H1 (cell line): ENCODE data around the gene METAP1D. TPM values are rescaled to one million over a fixed set of nuclear protein-coding genes. Genes with fewer than 3 reads are reported as not detected.

Source experiments
- CTCF ChIA-PET: fragments of 300-600 bp; sonication (Branson Sonifier 250); formaldehyde crosslinking; loops from one replicate; lab custom pipeline; 2021; ENCODE audit not compliant: partially characterized antibody; lab: Charles Lee
- POLR2A ChIA-PET: fragments of 300-600 bp; sonication (Branson Sonifier 250); formaldehyde crosslinking; loops from one replicate; lab custom pipeline; 2021; ENCODE audit warnings: inconsistent platforms; ENCODE audit not compliant: partially characterized antibody; lab: Charles Lee
- DNase-seq, 2 experiments: peaks; one replicate each; pipeline versions ENCODE4 v3.0.0 to v3.0.0-alpha.2; 2010 to 2022; ENCODE audit warnings: low spot score in 2 of 2, low read depth in 1 of 2, mixed read lengths in 1 of 2
- FAIRE-seq: peaks from 2 replicates; lab custom pipeline; 2011; peaks lifted over from hg19 to GRCh38; lab: Jason Lieb, UNC
- H2AFZ ChIP-seq: 2 replicates; pipeline ENCODE4 v1.8.1; 2012; ENCODE audit warnings: low read length, inconsistent platforms
- H2AK5ac ChIP-seq: 2 replicates; pipeline ENCODE4 v1.6.1; 2013; ENCODE audit warnings: low read depth, low read length
- H2BK120ac ChIP-seq: replicated peaks from 2 replicates; pipeline ENCODE3; 2013; ENCODE audit warnings: low read depth, low read length, inconsistent platforms
- H2BK12ac ChIP-seq: 2 replicates; pipeline ENCODE4 v1.6.1; 2013; ENCODE audit warnings: low read depth, low read length
- H2BK15ac ChIP-seq: 2 replicates; pipeline ENCODE4 v1.6.1; 2013; ENCODE audit warnings: low read length
- H2BK20ac ChIP-seq: 2 replicates; pipeline ENCODE4 v1.6.1; 2013; ENCODE audit warnings: low read length
- H2BK5ac ChIP-seq: 2 replicates; pipeline ENCODE4 v1.6.1; 2013; ENCODE audit warnings: low read depth, low read length
- H3K14ac ChIP-seq: 2 replicates; pipeline ENCODE4 v1.6.1; 2013; ENCODE audit warnings: inconsistent platforms; ENCODE audit not compliant: insufficient read length
- H3K18ac ChIP-seq: 2 replicates; pipeline ENCODE4 v1.6.1; 2013; ENCODE audit warnings: low read length; ENCODE audit errors: extremely low read depth
- H3K23ac ChIP-seq: 2 replicates; pipeline ENCODE4 v1.6.1; 2013; ENCODE audit warnings: inconsistent platforms; ENCODE audit not compliant: insufficient read length
- H3K23me2 ChIP-seq: 2 replicates; pipeline ENCODE4 v1.6.1; 2013; ENCODE audit warnings: low read depth, low read length
- H3K27ac ChIP-seq: 2 replicates; pipeline ENCODE4 v1.6.1; 2011; ENCODE audit warnings: low read depth, low read length, inconsistent platforms
- H3K27me3 ChIP-seq, 4 experiments: replicated peaks in 1 of 4; 1 replicate in 1 of 4; 2 replicates in 3 of 4; pipeline versions ENCODE4 v1.6.1 to v1.8.1; 2011 to 2013; ENCODE audit warnings: low read length in 3 of 4, mild to moderate bottlenecking in 3 of 4, inconsistent platforms in 2 of 4, mixed read lengths in 2 of 4, moderate library complexity in 1 of 4; ENCODE audit not compliant: control insufficient read depth in 3 of 4, insufficient read depth in 3 of 4; ENCODE audit errors: extremely low read depth in 1 of 4
- H3K36me3 ChIP-seq, 4 experiments: 2 replicates each; pipeline versions ENCODE4 v1.6.1 to v1.8.1; 2011 to 2013; ENCODE audit warnings: mild to moderate bottlenecking in 4 of 4, low read length in 3 of 4, moderate library complexity in 2 of 4, control low read depth in 1 of 4, inconsistent platforms in 1 of 4; ENCODE audit not compliant: insufficient read depth in 4 of 4, control insufficient read depth in 2 of 4
- H3K4ac ChIP-seq: replicated peaks from 2 replicates; pipeline ENCODE3; 2013; ENCODE audit warnings: low read length, low read depth, mixed read lengths, inconsistent platforms; ENCODE audit not compliant: insufficient read length
- H3K4me1 ChIP-seq, 4 experiments: replicated peaks in 1 of 4; 1 replicate in 1 of 4; 2 replicates in 3 of 4; pipeline versions ENCODE4 v1.6.1 to v1.8.1; 2011 to 2013; ENCODE audit warnings: low read length in 3 of 4, inconsistent platforms in 2 of 4, mixed read lengths in 1 of 4; ENCODE audit not compliant: insufficient read depth in 4 of 4, control insufficient read depth in 3 of 4
- H3K4me2 ChIP-seq, 2 experiments: 2 replicates each; pipeline versions ENCODE4 v1.6.1 to v1.8.1; 2011 to 2013; ENCODE audit warnings: low read depth in 2 of 2, low read length in 2 of 2, control low read depth in 1 of 2, inconsistent platforms in 1 of 2, mild to moderate bottlenecking in 1 of 2; ENCODE audit not compliant: insufficient read depth in 1 of 2
- H3K4me3 ChIP-seq, 4 experiments: fragments of 200-600, 300-600 bp in 1 of 4; sonication (generic), shearing (Covaris generic), sonication (Bioruptor Twin) in 1 of 4; 2 replicates each; pipeline versions ENCODE4 v1.5.1 to v1.8.1; 2011 to 2016; ENCODE audit warnings: low read length in 4 of 4, low read depth in 3 of 4, control low read depth in 2 of 4, inconsistent platforms in 2 of 4, mild to moderate bottlenecking in 2 of 4, mixed read lengths in 1 of 4, moderate library complexity in 1 of 4; ENCODE audit not compliant: insufficient read depth in 2 of 4; ENCODE audit errors: extremely low read depth in 1 of 4
- H3K56ac ChIP-seq: replicated peaks from 2 replicates; pipeline ENCODE3; 2013; ENCODE audit warnings: low read depth, mild to moderate bottlenecking, mixed read lengths, low read length, inconsistent platforms; ENCODE audit not compliant: insufficient read length
- H3K79me1 ChIP-seq: 2 replicates; pipeline ENCODE4 v1.6.1; 2013; ENCODE audit warnings: low read depth, low read length, control low read depth
- H3K79me2 ChIP-seq, 2 experiments: 2 replicates each; pipeline versions ENCODE4 v1.6.1 to v1.8.1; 2012 to 2013; ENCODE audit warnings: low read length in 2 of 2, mild to moderate bottlenecking in 2 of 2, inconsistent platforms in 1 of 2; ENCODE audit not compliant: insufficient read depth in 2 of 2, control insufficient read depth in 1 of 2
- H3K9ac ChIP-seq, 4 experiments: replicated peaks in 1 of 4; 1 replicate in 1 of 4; 2 replicates in 3 of 4; pipeline versions ENCODE4 v1.6.1 to v1.8.1; 2011 to 2013; ENCODE audit warnings: low read depth in 3 of 4, low read length in 3 of 4, control low read depth in 2 of 4, mild to moderate bottlenecking in 2 of 4, moderate library complexity in 2 of 4, inconsistent platforms in 1 of 4; ENCODE audit errors: extremely low read depth in 1 of 4
- H3K9me3 ChIP-seq, 2 experiments: 2 replicates each; pipeline versions ENCODE4 v1.6.1 to v1.8.1; 2012 to 2013; ENCODE audit warnings: mild to moderate bottlenecking in 2 of 2, moderate library complexity in 2 of 2, control low read depth in 1 of 2, inconsistent platforms in 1 of 2, low read depth in 1 of 2, low read length in 1 of 2, mixed read lengths in 1 of 2; ENCODE audit not compliant: insufficient read depth in 2 of 2
- H4K20me1 ChIP-seq, 2 experiments: replicated peaks in 1 of 2; 2 replicates each; pipeline versions ENCODE3 to v1.8.1; 2011 to 2013; ENCODE audit warnings: inconsistent platforms in 2 of 2, low read length in 2 of 2, mild to moderate bottlenecking in 1 of 2; ENCODE audit not compliant: insufficient read depth in 2 of 2, control insufficient read depth in 1 of 2
- H4K5ac ChIP-seq: 2 replicates; pipeline ENCODE4 v1.6.1; 2013; ENCODE audit warnings: low read length, low read depth, mixed read lengths, inconsistent platforms; ENCODE audit not compliant: insufficient read length
- H4K8ac ChIP-seq: 2 replicates; pipeline ENCODE4 v1.8.0; 2013; ENCODE audit warnings: mild to moderate bottlenecking, moderate library complexity, low read length, inconsistent platforms; ENCODE audit not compliant: insufficient read depth; ENCODE audit errors: extremely low read depth
- H4K91ac ChIP-seq: replicated peaks from 2 replicates; pipeline ENCODE3; 2013; ENCODE audit warnings: low read length, mixed read lengths, inconsistent platforms; ENCODE audit not compliant: insufficient read length
- EGR1 ChIP-seq: IDR thresholded peaks from 2 replicates; pipeline ENCODE4 v1.6.1; 2011; ENCODE audit warnings: low read depth, low read length, borderline replicate concordance
- polyA plus RNA-seq, 7 experiments: library from polyadenylated mRNA; depleted of rRNA in 3 of 7; stranded (reverse) in 5 of 7; unstranded in 2 of 7; fragments of >200 nt in 5 of 7; fragments of 200-250 nt in 2 of 7; gene quantifications; 1 replicate in 5 of 7; 2 replicates in 1 of 7; 4 replicates in 1 of 7; pipeline versions ENCODE4 v1.2.1 to v1.2.3, GENCODE V29; 2011 to 2013; ENCODE audit warnings: missing spikeins in 2 of 7, mixed read lengths in 2 of 7
- total RNA-seq: library from RNA; stranded (reverse); fragmentation: NEBNext Ultra II Directional; extraction: Animal tissue kit (Norgen Biotek cat#: 25700); gene quantifications from 2 replicates; pipeline ENCODE4 v1.2.1, GENCODE V29; 2021

METAP1D gene
- total and polyA plus RNA-seq, 2 of the 8 experiments (the other 6 are each of a cell fraction or from before 2014, with no cell fraction given): 3.9 to 6.2 TPM

- CTCF ChIA-PET: no interaction called here
- no peak overlapping the region for H3K18ac ChIP-seq
- no peak overlapping the region for H2BK20ac ChIP-seq
- no peak overlapping the region for H3K4me3 ChIP-seq
- no peaks in the 10 kb centered on the region; the same call in 1 of the 2 replicates for H3K79me1 ChIP-seq
- H4K5ac ChIP-seq: no peak overlapping the region
- H2AK5ac ChIP-seq: no peak overlapping the region
- H3K14ac ChIP-seq: no peak overlapping the region
- H2BK120ac ChIP-seq: no peak overlapping the region
- H4K91ac ChIP-seq: no peak overlapping the region
- no peaks in the 10 kb centered on the region for H3K9me3 ChIP-seq
- no peak overlapping the region for H3K56ac ChIP-seq
- peaks cover 5 to 33% (median 7%) of the 10 kb centered on the region in 4 experiments; a peak in 7 of 8 replicates for H3K36me3 ChIP-seq
- H2BK5ac ChIP-seq: no peak overlapping the region
- POLR2A ChIA-PET: no interaction called here
- FAIRE-seq (no peak), DNase-seq (no peak)
- no peak overlapping the region for H3K4me2 ChIP-seq
- H3K4me1 ChIP-seq: no peaks in the 10 kb centered on the region
- H2AFZ ChIP-seq: no peak overlapping the region
- H3K9ac ChIP-seq: no peak overlapping the region
- no peak overlapping the region for H3K23ac ChIP-seq
- H2BK12ac ChIP-seq: no peak overlapping the region
- H3K27me3 ChIP-seq: no peaks in the 10 kb centered on the region
- H3K4ac ChIP-seq: no peak overlapping the region
- no peak for TF ChIP-seq EGR1
- no peaks in the 10 kb centered on the region for H3K23me2 ChIP-seq
- H4K8ac ChIP-seq: no peak overlapping the region
- H3K27ac ChIP-seq: no peak overlapping the region
- peaks cover 0 to 6% of the 10 kb centered on the region in 2 experiments for H4K20me1 ChIP-seq
- H3K79me2 ChIP-seq: no peaks in the 10 kb centered on the region
- no peak overlapping the region for H2BK15ac ChIP-seq
Observed at GRCh38 chr2:171968509-171968908, 31.2 kb upstream of the METAP1D start.
